ENCODE data around the gene GPR34. TPM values are rescaled to one million over a fixed set of nuclear protein-coding genes. Genes with fewer than 3 reads are reported as not detected.

Gene GPR34
- total RNA-seq, 1 donor from 2014 or later = 33.6 TPM

- no peaks in the 10 kb centered on the region for H3K9me3 ChIP-seq
- intact Hi-C loops (cut with DNase I) = no loop called here
- DNase-seq = no peak
- peaks cover 3% of the 10 kb centered on the region for H3K4me1 ChIP-seq
- TF ChIP-seq CTCF (IDR thresholded peaks at IDR 0.05) = no peak
- no peak for ATAC-seq
- H3K27ac ChIP-seq = no peak overlapping the region
- no peaks in the 10 kb centered on the region for H3K36me3 ChIP-seq
- no peaks in the 10 kb centered on the region for H3K27me3 ChIP-seq (ENCODE audit: low read depth)
- no peak overlapping the region for H3K4me3 ChIP-seq
Observed at GRCh38 chrX:41692162-41692749, 3.5 kb downstream of the GPR34 start.

GRCh38 chrX:41693024-41693423 lies 4.3 kb downstream of the GPR34 start:
- H3K4me3 ChIP-seq = no peak overlapping the region
- H3K27ac ChIP-seq = no peak overlapping the region
- DNase-seq (no peak), ATAC-seq (no peak)
- H3K27me3 ChIP-seq (ENCODE audit: low read depth) = no peaks in the 10 kb centered on the region
- H3K9me3 ChIP-seq = no peaks in the 10 kb centered on the region
- H3K36me3 ChIP-seq = no peaks in the 10 kb centered on the region
- peaks cover 3% of the 10 kb centered on the region for H3K4me1 ChIP-seq
- TF ChIP-seq CTCF (IDR thresholded peaks at IDR 0.05) = no peak
- intact Hi-C loops (cut with DNase I) = no loop called here

DNA sequence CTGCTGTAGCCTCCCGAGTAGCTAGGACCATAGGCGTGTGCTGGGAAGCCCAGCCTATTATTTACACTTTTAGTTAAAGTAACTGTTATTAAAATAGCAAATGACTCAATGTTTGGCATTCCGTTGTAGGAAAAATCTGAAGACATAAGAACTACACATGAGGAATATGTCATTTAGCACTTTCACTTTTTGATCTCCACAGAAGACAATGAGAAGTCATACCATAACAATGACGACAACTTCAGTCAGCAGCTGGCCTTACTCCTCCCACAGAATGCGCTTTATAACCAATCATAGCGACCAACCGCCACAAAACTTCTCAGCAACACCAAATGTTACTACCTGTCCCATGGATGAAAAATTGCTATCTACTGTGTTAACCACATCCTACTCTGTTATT lies 6.7 kb downstream of the GPR34 start:
- DNase-seq (no peak), ATAC-seq (no peak)
- TF ChIP-seq CTCF (IDR thresholded peaks at IDR 0.05) = no peak
- Histone ChIP-seq H3K9me3 (no peaks in the 10 kb centered on the region), H3K4me3 (no peak overlapping the region), H3K4me1 (peaks cover 3% of the 10 kb centered on the region), H3K27ac (no peak overlapping the region), H3K27me3 (ENCODE audit: low read depth) (no peaks in the 10 kb centered on the region), H3K36me3 (no peaks in the 10 kb centered on the region)
- intact Hi-C loops (cut with DNase I) = no loop called here

- intact Hi-C loops (cut with DNase I) = no loop called here
- TF ChIP-seq CTCF (IDR thresholded peaks at IDR 0.05) = no peak
- Histone ChIP-seq H3K4me1 (peaks cover 9% of the 10 kb centered on the region), H3K27ac (no peak overlapping the region), H3K4me3 (no peak overlapping the region), H3K27me3 (ENCODE audit: low read depth) (no peaks in the 10 kb centered on the region), H3K9me3 (no peaks in the 10 kb centered on the region), H3K36me3 (no peaks in the 10 kb centered on the region)
- no peak for DNase-seq
- no peak for ATAC-seq
Observed at GRCh38 chrX:41703574-41704029, 14.8 kb downstream of the GPR34 start.

- H3K4me3 ChIP-seq = no peak overlapping the region
- H3K27ac ChIP-seq = peak overlapping the region; percentile 11
- no peak for TF ChIP-seq CTCF (IDR thresholded peaks at IDR 0.05)
- H3K4me1 ChIP-seq = peaks cover 9% of the 10 kb centered on the region
- DNase-seq (no peak), ATAC-seq (no peak)
- no peaks in the 10 kb centered on the region for H3K9me3 ChIP-seq
- H3K36me3 ChIP-seq = no peaks in the 10 kb centered on the region
- no peaks in the 10 kb centered on the region for H3K27me3 ChIP-seq (ENCODE audit: low read depth)
- intact Hi-C loops (cut with DNase I) = no loop called here
Observed at GRCh38 chrX:41705042-41705441, 16.3 kb downstream of the GPR34 start.
